HepG2 (cell line): ENCODE data around the gene SMCHD1. TPM values are rescaled to one million over a fixed set of nuclear protein-coding genes. Genes with fewer than 3 reads are reported as not detected.
A peak's percentile ranks its signal among the peaks of the same experiment; 100 is the strongest.

Experiments used
- HNF4A ChIP-seq: sonication (generic); formaldehyde crosslinking; IDR thresholded peaks from 2 replicates; pipeline ENCODE4 v1.4.0; 2020; ENCODE audit warnings: missing genetic modification reagents
- KLF6 ChIP-seq: IDR thresholded peaks from 2 replicates; pipeline ENCODE4 v1.8.0; 2016; ENCODE audit warnings: missing biosample characterization, missing genetic modification reagents
- RFXAP ChIP-seq: sonication (generic); formaldehyde crosslinking; IDR thresholded peaks from 2 replicates; pipeline ENCODE4 v1.4.0; 2020; ENCODE audit warnings: missing genetic modification reagents, borderline replicate concordance
- RXRB ChIP-seq: IDR thresholded peaks from 2 replicates; pipeline ENCODE4 v1.6.1; 2016; ENCODE audit warnings: borderline replicate concordance, missing genetic modification reagents, missing compliant biosample characterization
- SATB2 ChIP-seq: sonication (generic); formaldehyde crosslinking; IDR thresholded peaks from 2 replicates; pipeline ENCODE4 v1.5.0; 2020; ENCODE audit warnings: missing genetic modification reagents
- SCMH1 ChIP-seq: sonication (generic); formaldehyde crosslinking; IDR thresholded peaks from 2 replicates; pipeline ENCODE4 v1.9.0; 2021; ENCODE audit warnings: missing genetic modification reagents, mild to moderate bottlenecking, borderline replicate concordance
- SP140L ChIP-seq: sonication (generic); formaldehyde crosslinking; IDR thresholded peaks from 2 replicates; pipeline ENCODE4 v1.4.0; 2020; ENCODE audit warnings: missing genetic modification reagents, borderline replicate concordance
- ZNF34 ChIP-seq: sonication (generic); formaldehyde crosslinking; IDR thresholded peaks from 2 replicates; pipeline ENCODE4 v1.4.0; 2020; ENCODE audit warnings: mild to moderate bottlenecking, missing genetic modification reagents, borderline replicate concordance
- ZNF44 ChIP-seq: sonication (generic); formaldehyde crosslinking; IDR thresholded peaks from 2 replicates; pipeline ENCODE4 v1.5.1; 2020; ENCODE audit warnings: mild to moderate bottlenecking, missing genetic modification reagents
- polyA plus RNA-seq, 8 experiments: library from polyadenylated mRNA; depleted of rRNA in 3 of 8; stranded (reverse) in 7 of 8; unstranded in 1 of 8; fragments of >200 nt; fragmentation: Illumina TruSeq in 4 of 8; extraction: Trizol in 4 of 8; gene quantifications; 2 replicates each; pipeline versions ENCODE4 v1.2.1 to v1.2.3, GENCODE V29; 2011 to 2016; ENCODE audit warnings: low read depth in 4 of 8, missing spikeins in 1 of 8, mixed read lengths in 1 of 8; ENCODE audit not compliant: insufficient read depth in 1 of 8
- total RNA-seq, 5 experiments: library from RNA; depleted of rRNA; stranded (reverse); fragments of >200 nt; fragmentation: Illumina TruSeq; extraction: Trizol; gene quantifications; 2 replicates each; pipeline ENCODE4 v1.2.3, GENCODE V29; 2016; ENCODE audit warnings: low read depth in 1 of 5
- TF ChIP-seq, protein P1 (sequence below): sonication (generic); formaldehyde crosslinking; IDR thresholded peaks from 2 replicates; pipeline ENCODE4 v1.4.0; 2020; ENCODE audit warnings: missing genetic modification reagents, borderline replicate concordance
- TF ChIP-seq, protein P2 (sequence below): sonication (generic); formaldehyde crosslinking; IDR thresholded peaks from 2 replicates; pipeline ENCODE4 v1.8.1; 2023; ENCODE audit warnings: mild to moderate bottlenecking, inconsistent platforms, moderate library complexity, missing genetic modification reagents, borderline replicate concordance
- TF ChIP-seq, protein P3 (sequence below): sonication (generic); formaldehyde crosslinking; IDR thresholded peaks from 2 replicates; pipeline ENCODE4 v1.4.0; 2020; ENCODE audit warnings: mild to moderate bottlenecking, missing genetic modification reagents
- TF ChIP-seq, protein P4 (sequence below): sonication (generic); formaldehyde crosslinking; IDR thresholded peaks from 2 replicates; pipeline ENCODE4 v1.4.0; 2020; ENCODE audit warnings: missing genetic modification reagents
- TF ChIP-seq, protein P5 (sequence below): sonication (generic); formaldehyde crosslinking; IDR thresholded peaks from 2 replicates; pipeline ENCODE4 v1.4.0; 2020; ENCODE audit warnings: missing genetic modification reagents
- TF ChIP-seq, protein P6 (sequence below): sonication (generic); formaldehyde crosslinking; IDR thresholded peaks from 2 replicates; pipeline ENCODE4 v1.8.1; 2022; ENCODE audit warnings: mild to moderate bottlenecking, missing genetic modification reagents

The SMCHD1 gene
- total and polyA plus RNA-seq, 2 of the 13 experiments (the other 11 are each of a cell fraction or from before 2014, with no cell fraction given), result 21.4 to 93.6 TPM

DNA sequence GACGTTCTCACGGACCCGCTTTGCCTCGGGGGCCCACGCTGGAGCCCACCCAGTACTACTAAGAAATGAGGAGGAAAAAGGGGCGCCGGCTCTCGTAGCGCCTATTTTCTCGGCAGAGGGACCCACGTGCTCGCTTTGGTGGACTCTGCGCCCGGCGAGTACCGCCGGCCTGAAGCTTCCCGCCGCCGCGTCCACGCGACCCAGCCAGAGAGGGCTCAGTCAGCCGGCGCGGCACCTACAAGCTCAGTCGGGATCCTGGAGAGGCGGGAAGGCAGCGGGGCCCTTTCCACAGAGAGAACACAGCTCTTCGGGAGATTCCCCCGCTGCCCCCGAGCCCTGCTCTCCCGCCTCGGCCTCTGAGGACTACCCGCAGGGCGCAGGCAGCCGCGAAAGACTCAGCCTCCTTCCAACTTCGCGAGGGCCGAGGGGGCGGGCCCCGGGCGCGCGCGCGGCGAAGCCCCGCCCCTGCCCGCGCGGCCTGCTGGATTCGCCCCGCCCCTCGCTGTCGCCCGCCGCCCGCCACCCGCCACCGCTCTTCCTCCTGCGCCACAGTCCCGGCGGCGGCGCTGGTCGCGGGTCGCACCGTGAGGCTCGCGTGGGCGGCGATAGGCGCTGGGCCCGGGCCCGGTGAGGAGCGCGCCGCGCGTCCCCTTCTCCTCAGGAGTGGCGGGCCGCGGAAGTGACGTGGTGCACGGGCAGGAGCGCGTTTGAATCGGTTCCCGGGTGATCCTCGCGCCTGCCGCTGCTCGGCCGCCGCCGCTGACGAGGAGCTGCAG, at the start of gene SMCHD1 (continued):
- TF ChIP-seq, protein P1, sequence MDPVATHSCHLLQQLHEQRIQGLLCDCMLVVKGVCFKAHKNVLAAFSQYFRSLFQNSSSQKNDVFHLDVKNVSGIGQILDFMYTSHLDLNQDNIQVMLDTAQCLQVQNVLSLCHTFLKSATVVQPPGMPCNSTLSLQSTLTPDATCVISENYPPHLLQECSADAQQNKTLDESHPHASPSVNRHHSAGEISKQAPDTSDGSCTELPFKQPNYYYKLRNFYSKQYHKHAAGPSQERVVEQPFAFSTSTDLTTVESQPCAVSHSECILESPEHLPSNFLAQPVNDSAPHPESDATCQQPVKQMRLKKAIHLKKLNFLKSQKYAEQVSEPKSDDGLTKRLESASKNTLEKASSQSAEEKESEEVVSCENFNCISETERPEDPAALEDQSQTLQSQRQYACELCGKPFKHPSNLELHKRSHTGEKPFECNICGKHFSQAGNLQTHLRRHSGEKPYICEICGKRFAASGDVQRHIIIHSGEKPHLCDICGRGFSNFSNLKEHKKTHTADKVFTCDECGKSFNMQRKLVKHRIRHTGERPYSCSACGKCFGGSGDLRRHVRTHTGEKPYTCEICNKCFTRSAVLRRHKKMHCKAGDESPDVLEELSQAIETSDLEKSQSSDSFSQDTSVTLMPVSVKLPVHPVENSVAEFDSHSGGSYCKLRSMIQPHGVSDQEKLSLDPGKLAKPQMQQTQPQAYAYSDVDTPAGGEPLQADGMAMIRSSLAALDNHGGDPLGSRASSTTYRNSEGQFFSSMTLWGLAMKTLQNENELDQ (CRISPR knock-in tag), result no peak
- TF ChIP-seq SP140L (CRISPR knock-in tag) (peak; percentile 66; the same call in 1 of the 2 replicates), ZNF44 (CRISPR knock-in tag) (no peak), SATB2 (CRISPR knock-in tag) (no peak; the same call in 1 of the 2 replicates), KLF6 (CRISPR knock-in tag) (peak; percentile 66), HNF4A (peak; percentile 80), RXRB (CRISPR knock-in tag) (no peak), SCMH1 (no peak), RFXAP (CRISPR knock-in tag) (peak; percentile 23; the same call in 1 of the 2 replicates), ZNF34 (CRISPR knock-in tag) (no peak)
- TF ChIP-seq, protein P2, sequence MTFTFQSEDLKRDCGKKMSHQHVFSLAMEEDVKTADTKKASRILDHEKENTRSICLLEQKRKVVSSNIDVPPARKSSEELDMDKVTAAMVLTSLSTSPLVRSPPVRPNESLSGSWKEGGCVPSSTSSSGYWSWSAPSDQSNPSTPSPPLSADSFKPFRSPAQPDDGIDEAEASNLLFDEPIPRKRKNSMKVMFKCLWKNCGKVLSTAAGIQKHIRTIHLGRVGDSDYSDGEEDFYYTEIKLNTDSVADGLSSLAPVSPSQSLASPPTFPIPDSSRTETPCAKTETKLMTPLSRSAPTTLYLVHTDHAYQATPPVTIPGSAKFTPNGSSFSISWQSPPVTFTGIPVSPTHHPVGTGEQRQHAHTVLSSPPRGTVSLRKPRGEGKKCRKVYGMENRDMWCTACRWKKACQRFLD (CRISPR knock-in tag), result peak; percentile 66
- TF ChIP-seq, protein P3, sequence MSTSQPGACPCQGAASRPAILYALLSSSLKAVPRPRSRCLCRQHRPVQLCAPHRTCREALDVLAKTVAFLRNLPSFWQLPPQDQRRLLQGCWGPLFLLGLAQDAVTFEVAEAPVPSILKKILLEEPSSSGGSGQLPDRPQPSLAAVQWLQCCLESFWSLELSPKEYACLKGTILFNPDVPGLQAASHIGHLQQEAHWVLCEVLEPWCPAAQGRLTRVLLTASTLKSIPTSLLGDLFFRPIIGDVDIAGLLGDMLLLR, result peak; percentile 43; the same call in 1 of the 2 replicates
- TF ChIP-seq, protein P4, sequence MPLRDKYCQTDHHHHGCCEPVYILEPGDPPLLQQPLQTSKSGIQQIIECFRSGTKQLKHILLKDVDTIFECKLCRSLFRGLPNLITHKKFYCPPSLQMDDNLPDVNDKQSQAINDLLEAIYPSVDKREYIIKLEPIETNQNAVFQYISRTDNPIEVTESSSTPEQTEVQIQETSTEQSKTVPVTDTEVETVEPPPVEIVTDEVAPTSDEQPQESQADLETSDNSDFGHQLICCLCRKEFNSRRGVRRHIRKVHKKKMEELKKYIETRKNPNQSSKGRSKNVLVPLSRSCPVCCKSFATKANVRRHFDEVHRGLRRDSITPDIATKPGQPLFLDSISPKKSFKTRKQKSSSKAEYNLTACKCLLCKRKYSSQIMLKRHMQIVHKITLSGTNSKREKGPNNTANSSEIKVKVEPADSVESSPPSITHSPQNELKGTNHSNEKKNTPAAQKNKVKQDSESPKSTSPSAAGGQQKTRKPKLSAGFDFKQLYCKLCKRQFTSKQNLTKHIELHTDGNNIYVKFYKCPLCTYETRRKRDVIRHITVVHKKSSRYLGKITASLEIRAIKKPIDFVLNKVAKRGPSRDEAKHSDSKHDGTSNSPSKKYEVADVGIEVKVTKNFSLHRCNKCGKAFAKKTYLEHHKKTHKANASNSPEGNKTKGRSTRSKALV (CRISPR knock-in tag), result peak; percentile 85
- TF ChIP-seq, protein P5, sequence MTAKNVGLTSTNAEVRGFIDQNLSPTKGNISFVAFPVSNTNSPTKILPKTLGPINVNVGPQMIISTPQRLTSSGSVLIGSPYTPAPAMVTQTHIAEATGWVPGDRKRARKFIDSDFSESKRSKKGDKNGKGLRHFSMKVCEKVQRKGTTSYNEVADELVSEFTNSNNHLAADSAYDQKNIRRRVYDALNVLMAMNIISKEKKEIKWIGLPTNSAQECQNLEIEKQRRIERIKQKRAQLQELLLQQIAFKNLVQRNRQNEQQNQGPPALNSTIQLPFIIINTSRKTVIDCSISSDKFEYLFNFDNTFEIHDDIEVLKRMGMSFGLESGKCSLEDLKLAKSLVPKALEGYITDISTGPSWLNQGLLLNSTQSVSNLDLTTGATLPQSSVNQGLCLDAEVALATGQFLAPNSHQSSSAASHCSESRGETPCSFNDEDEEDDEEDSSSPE (CRISPR knock-in tag), result peak; percentile 83
- TF ChIP-seq, protein P6, sequence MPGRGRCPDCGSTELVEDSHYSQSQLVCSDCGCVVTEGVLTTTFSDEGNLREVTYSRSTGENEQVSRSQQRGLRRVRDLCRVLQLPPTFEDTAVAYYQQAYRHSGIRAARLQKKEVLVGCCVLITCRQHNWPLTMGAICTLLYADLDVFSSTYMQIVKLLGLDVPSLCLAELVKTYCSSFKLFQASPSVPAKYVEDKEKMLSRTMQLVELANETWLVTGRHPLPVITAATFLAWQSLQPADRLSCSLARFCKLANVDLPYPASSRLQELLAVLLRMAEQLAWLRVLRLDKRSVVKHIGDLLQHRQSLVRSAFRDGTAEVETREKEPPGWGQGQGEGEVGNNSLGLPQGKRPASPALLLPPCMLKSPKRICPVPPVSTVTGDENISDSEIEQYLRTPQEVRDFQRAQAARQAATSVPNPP (CRISPR knock-in tag), result no peak
